ENCODE data around the gene OPALIN.
A peak's percentile ranks its signal among the peaks of the same experiment; 100 is the strongest.

Gene OPALIN

DNA sequence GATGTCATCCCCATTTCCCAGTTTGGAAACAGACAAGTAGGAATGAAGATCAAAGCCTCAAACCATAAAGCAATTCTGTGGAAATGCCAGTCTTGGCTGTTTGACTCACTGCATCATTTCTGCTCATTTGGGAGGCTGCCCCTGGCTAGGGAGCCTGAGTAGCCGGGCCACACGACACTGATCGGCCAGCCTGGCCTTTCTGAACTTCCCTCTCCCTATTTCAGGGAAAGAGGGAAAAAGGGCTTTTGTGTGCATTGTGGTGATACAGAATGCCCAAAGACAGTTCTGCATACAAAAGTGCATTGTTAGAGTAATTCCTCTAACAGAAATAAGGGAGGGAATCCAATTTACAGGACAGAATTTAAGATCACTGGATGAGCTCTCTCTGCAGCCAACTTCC is 41.7 kb upstream of the OPALIN start:
- in situ Hi-C loops (cut with MboI; ENCODE audit: low sequenced_read_pairs, unreplicated experiment): no loop called here
- no peak for TF ChIP-seq CTCF (IDR thresholded peaks at IDR 0.05; ENCODE audit: borderline replicate concordance, control extremely low read depth, extremely low read depth, insufficient read depth, missing control alignments)
- no peak for DNase-seq (ENCODE audit: low spot score)

GRCh38 chr10:96397902-96398301 is 39.1 kb upstream of the OPALIN start:
- in situ Hi-C loops (cut with MboI; ENCODE audit: low sequenced_read_pairs, unreplicated experiment): loop anchor here (10.0 to 25.0 kb wide), 2 partner anchors 214 to 627 kb away; no protein-coding TSS in a partner anchor
- no peak for TF ChIP-seq CTCF (IDR thresholded peaks at IDR 0.05; ENCODE audit: borderline replicate concordance, control extremely low read depth, extremely low read depth, insufficient read depth, missing control alignments)
- no peak for DNase-seq (ENCODE audit: low spot score)

GRCh38 chr10:96395931-96396877 is 37.4 kb upstream of the OPALIN start:
- in situ Hi-C loops (cut with MboI; ENCODE audit: low sequenced_read_pairs, unreplicated experiment): loop anchor here (10.0 to 25.0 kb wide), 2 partner anchors 216 to 629 kb away; no protein-coding TSS in a partner anchor
- DNase-seq (ENCODE audit: low spot score): peak; percentile 87
- TF ChIP-seq CTCF (IDR thresholded peaks at IDR 0.05; ENCODE audit: borderline replicate concordance, control extremely low read depth, extremely low read depth, insufficient read depth, missing control alignments): peak; percentile 80

DNA sequence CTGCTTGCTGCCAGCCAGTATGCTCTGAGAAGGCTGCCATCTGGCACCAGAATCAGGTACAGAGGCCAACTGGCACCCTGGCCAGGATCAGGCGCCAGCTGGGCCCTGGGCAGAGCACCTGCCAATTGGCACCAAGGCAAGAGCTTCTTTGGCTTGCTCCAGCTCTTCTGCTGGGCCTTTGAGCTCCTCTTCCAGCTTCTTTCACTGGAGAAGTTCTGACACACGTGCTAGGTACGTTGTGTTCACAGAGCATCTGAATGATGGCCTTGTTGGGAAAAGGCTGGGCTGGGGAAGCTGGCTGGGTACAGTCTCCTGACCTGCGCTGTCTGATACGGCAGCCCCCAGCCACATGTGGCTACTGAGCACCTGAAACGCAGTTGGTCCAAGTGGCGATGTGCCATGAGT is 31.7 kb upstream of the OPALIN start:
- in situ Hi-C loops (cut with MboI; ENCODE audit: low sequenced_read_pairs, unreplicated experiment): loop anchor here (10.0 to 25.0 kb wide), 2 partner anchors 222 to 634 kb away; no protein-coding TSS in a partner anchor
- no peak for DNase-seq (ENCODE audit: low spot score)
- no peak for TF ChIP-seq CTCF (IDR thresholded peaks at IDR 0.05; ENCODE audit: borderline replicate concordance, control extremely low read depth, extremely low read depth, insufficient read depth, missing control alignments)

- no peak for DNase-seq (ENCODE audit: low spot score)
- in situ Hi-C loops (cut with MboI; ENCODE audit: low sequenced_read_pairs, unreplicated experiment): loop anchor here (10.0 to 25.0 kb wide), 2 partner anchors 223 to 635 kb away; no protein-coding TSS in a partner anchor
Observed at GRCh38 chr10:96389785-96390184, 31.0 kb upstream of the OPALIN start.

DNA sequence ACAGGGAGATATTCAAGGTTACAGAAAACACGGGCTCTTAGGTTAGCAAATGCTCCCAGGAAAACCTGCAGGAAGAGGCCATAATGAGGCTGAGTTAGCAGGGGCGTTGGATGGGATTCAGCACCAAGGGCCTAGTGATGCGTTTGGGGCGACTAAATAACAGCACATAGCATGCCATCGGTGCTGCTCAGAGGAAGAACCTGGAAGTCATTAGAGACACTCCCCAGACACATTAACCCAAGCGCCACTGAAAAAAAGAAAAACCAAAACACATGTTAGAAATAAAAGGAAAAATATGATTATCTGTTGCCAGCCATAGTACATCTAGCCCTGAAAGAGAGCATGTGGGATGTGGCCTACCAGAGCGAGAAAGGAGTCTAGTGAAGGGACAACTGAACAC is 28.8 kb upstream of the OPALIN start:
- in situ Hi-C loops (cut with MboI; ENCODE audit: low sequenced_read_pairs, unreplicated experiment): loop anchor here (25.0 kb wide), 1 partner anchor 225 kb away; no protein-coding TSS in a partner anchor

More at GRCh38 chr10:96389785-96390184, 31.0 kb upstream of the OPALIN start:
- TF ChIP-seq CTCF (IDR thresholded peaks at IDR 0.05; ENCODE audit: borderline replicate concordance, control extremely low read depth, extremely low read depth, insufficient read depth, missing control alignments): no peak

More for the DNA sequence above, 28.8 kb upstream of the OPALIN start:
- no peak for TF ChIP-seq CTCF (IDR thresholded peaks at IDR 0.05; ENCODE audit: borderline replicate concordance, control extremely low read depth, extremely low read depth, insufficient read depth, missing control alignments)
- no peak for DNase-seq (ENCODE audit: low spot score)

Measured in GM13976 (cell line).